ENCODE data around the gene C5orf46.

DNA sequence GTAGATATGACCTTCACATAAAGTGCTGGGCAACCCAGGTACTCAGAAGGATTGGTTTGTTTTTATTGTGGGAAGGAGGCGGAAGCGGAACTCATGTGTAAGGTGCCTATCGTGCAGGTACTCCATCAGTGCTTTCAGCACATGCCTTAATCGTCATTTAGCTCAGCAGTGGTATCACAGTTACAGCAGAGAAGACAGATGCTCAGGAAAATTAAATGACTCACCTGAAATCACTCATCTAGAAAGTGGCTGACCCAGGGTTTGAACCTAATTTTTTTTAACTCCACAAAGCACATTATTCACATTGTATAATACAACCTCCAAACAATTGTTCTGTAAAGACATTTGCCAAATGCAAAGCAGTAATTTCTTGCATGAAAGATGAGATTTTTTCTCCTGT is 2.2 kb downstream of the C5orf46 start:
- TF ChIP-seq, protein P1, sequence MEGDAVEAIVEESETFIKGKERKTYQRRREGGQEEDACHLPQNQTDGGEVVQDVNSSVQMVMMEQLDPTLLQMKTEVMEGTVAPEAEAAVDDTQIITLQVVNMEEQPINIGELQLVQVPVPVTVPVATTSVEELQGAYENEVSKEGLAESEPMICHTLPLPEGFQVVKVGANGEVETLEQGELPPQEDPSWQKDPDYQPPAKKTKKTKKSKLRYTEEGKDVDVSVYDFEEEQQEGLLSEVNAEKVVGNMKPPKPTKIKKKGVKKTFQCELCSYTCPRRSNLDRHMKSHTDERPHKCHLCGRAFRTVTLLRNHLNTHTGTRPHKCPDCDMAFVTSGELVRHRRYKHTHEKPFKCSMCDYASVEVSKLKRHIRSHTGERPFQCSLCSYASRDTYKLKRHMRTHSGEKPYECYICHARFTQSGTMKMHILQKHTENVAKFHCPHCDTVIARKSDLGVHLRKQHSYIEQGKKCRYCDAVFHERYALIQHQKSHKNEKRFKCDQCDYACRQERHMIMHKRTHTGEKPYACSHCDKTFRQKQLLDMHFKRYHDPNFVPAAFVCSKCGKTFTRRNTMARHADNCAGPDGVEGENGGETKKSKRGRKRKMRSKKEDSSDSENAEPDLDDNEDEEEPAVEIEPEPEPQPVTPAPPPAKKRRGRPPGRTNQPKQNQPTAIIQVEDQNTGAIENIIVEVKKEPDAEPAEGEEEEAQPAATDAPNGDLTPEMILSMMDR (IDR thresholded peaks at IDR 0.05), result no peak
- TF ChIP-seq POLR2A (IDR thresholded peaks at IDR 0.05), result no peak
